COLO668 (cell line): ENCODE results near the gene FAM3A.

Source experiments
- DNase-seq: peaks from one replicate; lab custom pipeline; 2025; ENCODE audit not compliant: unreplicated experiment; lab: John Stamatoyannopoulos, UW

The FAM3A gene

GRCh38 chrX:154464806-154465365 is 51.1 kb downstream of the FAM3A start:
- DNase-seq: no peak

- DNase-seq: no peak
These were observed 52.3 kb downstream of the FAM3A start for GRCh38 chrX:154463611-154464220.

GRCh38 chrX:154462396-154462795 is 53.6 kb downstream of the FAM3A start:
- DNase-seq: no peak

- DNase-seq: no peak
These were observed 55.7 kb downstream of the FAM3A start for GRCh38 chrX:154460326-154460725.

- DNase-seq: peak; percentile 17
These were observed 56.2 kb downstream of the FAM3A start for GRCh38 chrX:154459832-154460231.

- peak; percentile 54 for DNase-seq
These were observed 56.9 kb downstream of the FAM3A start for GRCh38 chrX:154458954-154459778.

- DNase-seq: peak; percentile 85
These were observed 57.7 kb downstream of the FAM3A start, which contains the start of gene PLXNA3 for GRCh38 chrX:154458116-154458953. Gene PLXNA3, plus strand, starts transcription at chrX:154458281. Its CDS starts 1,903 bp downstream, at chrX:154460184.

GRCh38 chrX:154457491-154458115 is 58.4 kb downstream of the FAM3A start:
- DNase-seq: peak; percentile 90
